GM18951 (cell line): ENCODE measurements around the gene WDR53.
"Not testable (repeated sequence)": the region's sequence is repeated elsewhere in the genome, so short reads cannot be mapped to it uniquely, and the experiment has no call there.

Experiments
- POLR2A ChIP-seq: IDR thresholded peaks from 4 replicates; pipeline ENCODE4 v1.6.1; 2011; ENCODE audit warnings: mild to moderate bottlenecking; ENCODE audit not compliant: insufficient read length, insufficient read depth; ENCODE audit errors: extremely low read depth
- in situ Hi-C: fragments of 300-500 bp; cut with MboI; formaldehyde crosslinking; loops from one replicate; pipeline ENCODE4 v1.12.0; 2022; ENCODE audit warnings: low sequenced_read_pairs, mixed read lengths, inconsistent platforms; ENCODE audit not compliant: unreplicated experiment

WDR53 gene

GRCh38 chr3:196596355-196596754, 28.0 kb upstream of the WDR53 start:
- in situ Hi-C loops, result no loop called here

GRCh38 chr3:196590279-196590678, 21.9 kb upstream of the WDR53 start:
- in situ Hi-C loops, result no loop called here
- TF ChIP-seq POLR2A, result no peak

More at GRCh38 chr3:196596355-196596754, 28.0 kb upstream of the WDR53 start:
- no peak for TF ChIP-seq POLR2A

GRCh38 chr3:196585044-196585757, 16.8 kb upstream of the WDR53 start:
- TF ChIP-seq POLR2A, result no peak
- in situ Hi-C loops, result no loop called here

- in situ Hi-C loops, result no loop called here
- no peak for TF ChIP-seq POLR2A
These were observed 4.0 kb upstream of the WDR53 start for GRCh38 chr3:196572389-196572788.

- in situ Hi-C loops, result not testable (repeated sequence)
These were observed 2.0 kb upstream of the WDR53 start for GRCh38 chr3:196570332-196570731.

- TF ChIP-seq POLR2A, result no peak
- in situ Hi-C loops, result no loop called here
These were observed 706 bp upstream of the WDR53 start for GRCh38 chr3:196569003-196569516.

GRCh38 chr3:196563721-196564225, 4.6 kb downstream of the WDR53 start:
- TF ChIP-seq POLR2A, result no peak
- in situ Hi-C loops, result no loop called here

- TF ChIP-seq POLR2A, result no peak
- in situ Hi-C loops, result no loop called here
These were observed 8.5 kb downstream of the WDR53 start for GRCh38 chr3:196559826-196560225.

- TF ChIP-seq POLR2A, result no peak
- in situ Hi-C loops, result no loop called here
These were observed 9.9 kb downstream of the WDR53 start for GRCh38 chr3:196558476-196558875.

- TF ChIP-seq POLR2A, result no peak
- in situ Hi-C loops, result no loop called here
These were observed 11.1 kb downstream of the WDR53 start for GRCh38 chr3:196557236-196557635.

- no peak for TF ChIP-seq POLR2A
- in situ Hi-C loops, result no loop called here
These were observed 13.1 kb downstream of the WDR53 start for GRCh38 chr3:196555295-196555694.

GRCh38 chr3:196554205-196554604, 14.1 kb downstream of the WDR53 start:
- in situ Hi-C loops, result no loop called here
- no peak for TF ChIP-seq POLR2A

- in situ Hi-C loops, result no loop called here
- TF ChIP-seq POLR2A, result no peak
These were observed 14.8 kb downstream of the WDR53 start for GRCh38 chr3:196553551-196553950.

- no peak for TF ChIP-seq POLR2A
- in situ Hi-C loops, result no loop called here
These were observed 16.1 kb downstream of the WDR53 start for GRCh38 chr3:196552253-196552652.

- in situ Hi-C loops, result not testable (repeated sequence)
These were observed 18.2 kb downstream of the WDR53 start for GRCh38 chr3:196550172-196550571.

- in situ Hi-C loops, result not testable (repeated sequence)
These were observed 19.0 kb downstream of the WDR53 start for GRCh38 chr3:196549312-196549711.
